ENCODE results near the gene FAM83G. TPM values are rescaled to one million over a fixed set of nuclear protein-coding genes. Genes with fewer than 3 reads are reported as not detected.

FAM83G gene
- total RNA-seq, 3 donors from 2014 or later, result 18.9 to 40.4 (median 29.1) TPM

DNA sequence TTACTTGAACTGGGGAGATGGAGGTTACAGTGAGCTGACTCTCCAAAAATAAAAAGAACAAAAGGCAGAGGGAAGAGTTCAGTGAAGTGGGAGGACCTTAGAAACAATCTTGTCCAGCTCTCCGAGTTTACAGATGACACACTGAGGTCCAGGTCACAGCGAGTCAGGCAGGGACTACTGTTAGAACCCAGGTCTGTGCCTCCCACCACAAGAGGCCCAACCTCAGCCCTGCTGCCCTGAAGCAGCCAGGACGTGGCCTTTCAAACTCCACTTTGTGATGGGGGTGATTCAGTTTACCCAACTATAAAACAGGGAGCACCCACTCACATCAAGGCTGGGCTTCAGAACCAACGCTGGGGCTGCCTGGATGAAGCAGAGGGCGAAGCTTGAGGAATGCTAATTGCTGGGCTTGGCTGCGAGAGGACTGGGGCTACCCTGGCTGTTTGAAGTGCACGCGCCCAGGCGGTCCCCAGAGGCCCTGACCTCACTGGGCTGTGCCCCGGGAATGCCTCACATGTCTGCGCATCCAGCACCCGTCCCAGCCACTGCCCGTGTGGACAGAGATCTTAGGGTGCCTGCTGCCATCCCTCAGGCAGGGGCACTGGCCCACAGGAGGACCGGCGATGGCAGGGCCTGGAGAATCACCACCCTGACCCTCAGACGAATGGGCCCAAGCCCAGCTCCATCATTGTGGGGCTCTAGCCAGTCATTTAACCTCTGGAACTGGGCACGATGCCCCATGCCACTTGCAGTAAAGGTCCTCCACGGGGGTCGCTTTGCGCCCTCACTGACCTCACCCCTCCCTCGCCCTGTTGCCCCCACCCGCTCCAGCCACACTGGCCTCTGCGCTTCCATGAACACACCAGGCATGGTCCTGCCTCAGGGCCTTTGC lies 41.2 kb downstream of the FAM83G start:
- TF ChIP-seq, protein P1, sequence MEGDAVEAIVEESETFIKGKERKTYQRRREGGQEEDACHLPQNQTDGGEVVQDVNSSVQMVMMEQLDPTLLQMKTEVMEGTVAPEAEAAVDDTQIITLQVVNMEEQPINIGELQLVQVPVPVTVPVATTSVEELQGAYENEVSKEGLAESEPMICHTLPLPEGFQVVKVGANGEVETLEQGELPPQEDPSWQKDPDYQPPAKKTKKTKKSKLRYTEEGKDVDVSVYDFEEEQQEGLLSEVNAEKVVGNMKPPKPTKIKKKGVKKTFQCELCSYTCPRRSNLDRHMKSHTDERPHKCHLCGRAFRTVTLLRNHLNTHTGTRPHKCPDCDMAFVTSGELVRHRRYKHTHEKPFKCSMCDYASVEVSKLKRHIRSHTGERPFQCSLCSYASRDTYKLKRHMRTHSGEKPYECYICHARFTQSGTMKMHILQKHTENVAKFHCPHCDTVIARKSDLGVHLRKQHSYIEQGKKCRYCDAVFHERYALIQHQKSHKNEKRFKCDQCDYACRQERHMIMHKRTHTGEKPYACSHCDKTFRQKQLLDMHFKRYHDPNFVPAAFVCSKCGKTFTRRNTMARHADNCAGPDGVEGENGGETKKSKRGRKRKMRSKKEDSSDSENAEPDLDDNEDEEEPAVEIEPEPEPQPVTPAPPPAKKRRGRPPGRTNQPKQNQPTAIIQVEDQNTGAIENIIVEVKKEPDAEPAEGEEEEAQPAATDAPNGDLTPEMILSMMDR (IDR thresholded peaks at IDR 0.05), result no peak
- peaks cover 12% of the 10 kb centered on the region for H3K4me1 ChIP-seq (ENCODE audit: low read depth)
- DNase-seq, result peak in 1 of 3 donors; percentile 24
- no peaks in the 10 kb centered on the region for H3K36me3 ChIP-seq (ENCODE audit: low read depth)
- no peak overlapping the region for H3K4me3 ChIP-seq
- ATAC-seq, result peak; percentile 25
- no peaks in the 10 kb centered on the region for H3K9me3 ChIP-seq
- intact Hi-C loops (cut with DNase I, micrococcal nuclease), result no loop called here

DNA sequence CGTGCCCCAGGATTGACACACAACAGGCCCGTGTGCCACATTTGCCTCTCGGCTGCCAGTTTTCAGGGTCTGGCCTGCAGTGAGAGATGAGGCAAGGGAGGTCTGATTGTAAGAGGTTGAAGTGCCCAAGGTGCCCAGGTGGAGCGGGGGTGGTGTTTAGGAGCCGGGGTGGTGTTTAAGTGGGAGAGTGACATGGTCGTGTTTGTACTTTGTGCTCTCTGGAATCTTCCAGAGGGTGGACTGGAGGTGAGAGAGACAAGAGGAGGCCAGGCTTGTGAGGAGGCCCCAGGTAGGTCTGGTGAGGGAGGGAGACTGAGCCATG lies 42.1 kb downstream of the FAM83G start:
- Histone ChIP-seq H3K4me1 (ENCODE audit: low read depth) (peaks cover 5% of the 10 kb centered on the region), H3K4me3 (no peak overlapping the region), H3K9me3 (no peaks in the 10 kb centered on the region), H3K36me3 (ENCODE audit: low read depth) (no peaks in the 10 kb centered on the region)
- no peak for DNase-seq
- no peak for ATAC-seq
- intact Hi-C loops (cut with DNase I, micrococcal nuclease), result no loop called here
- TF ChIP-seq, protein P1 (IDR thresholded peaks at IDR 0.05), result no peak

DNA sequence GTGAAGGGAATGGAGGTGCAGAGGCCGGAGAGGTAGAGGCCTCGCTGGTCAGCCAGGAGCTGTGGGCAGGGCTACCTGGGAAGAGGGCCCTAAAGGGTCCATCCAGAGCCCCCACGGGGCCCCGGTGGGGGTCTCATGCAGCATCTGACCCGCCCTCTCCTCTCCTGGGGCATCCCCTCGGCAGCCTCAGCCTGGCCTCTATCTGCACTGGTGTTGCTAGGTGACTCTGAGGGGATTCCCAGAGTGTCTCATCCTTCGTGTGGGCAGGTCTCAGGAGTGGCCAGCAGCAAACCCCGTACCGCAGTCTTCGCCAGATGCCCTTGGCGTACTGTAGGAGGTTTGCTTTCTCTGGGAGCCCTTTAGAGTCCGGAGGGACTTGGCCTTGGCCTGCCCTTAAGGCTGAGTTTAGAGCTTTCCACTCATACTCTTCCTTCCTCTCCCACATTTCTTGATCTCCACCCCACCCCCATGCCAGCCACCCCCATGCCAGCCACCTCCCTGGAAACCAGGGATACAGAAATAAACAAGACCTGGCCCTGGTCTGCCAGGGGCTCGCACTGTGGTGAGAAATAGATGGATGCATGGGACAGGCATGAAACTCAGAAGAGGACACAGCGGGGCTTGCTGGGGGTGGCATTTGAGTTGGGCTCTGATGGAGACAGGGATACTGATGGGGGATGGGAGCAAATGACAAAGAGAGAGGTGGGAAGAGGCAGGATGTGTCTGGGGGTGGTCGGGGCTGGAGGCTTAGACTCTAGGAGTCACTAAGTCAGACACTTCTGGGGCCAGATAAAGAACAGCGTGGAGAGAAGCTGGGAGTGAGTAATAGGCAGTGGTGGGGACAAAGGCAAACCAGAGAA lies 42.7 kb downstream of the FAM83G start:
- no peak for DNase-seq
- intact Hi-C loops (cut with DNase I, micrococcal nuclease), result no loop called here
- ATAC-seq, result no peak
- TF ChIP-seq, protein P1 (IDR thresholded peaks at IDR 0.05), result no peak
- Histone ChIP-seq H3K4me1 (ENCODE audit: low read depth) (peaks cover 5% of the 10 kb centered on the region), H3K4me3 (no peak overlapping the region), H3K36me3 (ENCODE audit: low read depth) (no peaks in the 10 kb centered on the region), H3K9me3 (no peaks in the 10 kb centered on the region)

DNA sequence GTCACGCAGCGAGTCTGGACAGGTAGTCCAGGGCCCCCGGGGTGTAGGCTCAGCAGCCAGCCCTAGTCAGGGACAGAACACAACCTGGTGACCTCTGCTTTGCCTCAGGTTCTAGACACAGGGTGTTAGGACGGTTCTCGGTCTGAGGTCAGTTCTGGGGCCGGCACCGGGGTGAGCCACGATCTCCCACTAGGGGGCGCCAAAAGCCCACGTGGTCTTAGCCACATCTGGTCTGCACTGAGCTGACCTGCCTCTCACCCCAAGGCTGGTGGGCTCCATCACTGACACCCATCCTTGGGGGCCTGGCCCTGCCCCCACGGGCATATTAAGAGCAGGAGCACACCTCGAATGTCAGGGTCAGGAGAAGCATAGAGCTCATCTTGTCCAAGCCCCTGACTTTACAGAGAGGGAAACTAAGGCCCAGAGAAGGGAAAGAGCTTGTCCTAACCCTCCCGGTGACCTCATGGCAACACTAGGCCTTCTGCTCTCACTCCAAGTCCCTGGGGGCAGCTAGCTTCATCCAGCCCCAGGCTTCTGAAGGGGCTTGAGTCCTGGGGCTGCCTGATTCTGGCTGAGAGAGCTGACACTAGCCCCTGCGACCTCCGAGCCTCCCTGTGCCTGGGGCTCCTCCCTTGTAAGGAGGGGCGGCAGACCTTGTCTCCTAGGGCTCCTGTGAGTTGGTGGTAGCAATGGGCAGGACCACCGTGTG lies 43.6 kb downstream of the FAM83G start:
- peaks cover 5% of the 10 kb centered on the region for H3K4me1 ChIP-seq (ENCODE audit: low read depth)
- ATAC-seq, result peak; percentile 89
- no peaks in the 10 kb centered on the region for H3K9me3 ChIP-seq
- intact Hi-C loops (cut with DNase I, micrococcal nuclease), result no loop called here
- TF ChIP-seq, protein P1 (IDR thresholded peaks at IDR 0.05), result peak; percentile 88
- H3K4me3 ChIP-seq, result no peak overlapping the region
- H3K36me3 ChIP-seq (ENCODE audit: low read depth), result no peaks in the 10 kb centered on the region
- DNase-seq, result peak; percentile 83 to 95 (median 93)

DNA sequence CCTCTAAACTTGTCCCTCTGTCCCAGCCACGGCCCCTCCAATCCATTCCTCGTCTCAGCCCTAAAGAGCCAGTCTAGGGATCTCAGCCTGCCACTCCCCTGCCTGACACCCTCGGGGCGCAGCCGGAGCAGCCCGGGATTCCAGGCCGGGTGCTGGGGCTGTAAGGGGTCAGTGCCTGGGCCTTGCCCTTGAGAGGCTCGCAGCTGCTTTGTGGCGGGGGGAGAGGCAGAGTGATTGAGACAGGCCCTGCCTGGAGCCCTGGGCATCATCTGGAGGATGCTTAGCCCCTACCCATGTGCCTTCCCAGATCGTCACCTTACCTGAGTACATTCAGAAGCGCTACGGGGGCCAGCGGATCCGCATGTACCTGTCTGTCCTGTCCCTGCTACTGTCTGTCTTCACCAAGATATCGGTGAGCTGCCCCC lies 44.3 kb downstream of the FAM83G start:
- TF ChIP-seq, protein P1 (IDR thresholded peaks at IDR 0.05), result no peak
- peaks cover 5% of the 10 kb centered on the region for H3K4me1 ChIP-seq (ENCODE audit: low read depth)
- DNase-seq, result peak in 1 of 3 donors; percentile 38
- H3K36me3 ChIP-seq (ENCODE audit: low read depth), result no peaks in the 10 kb centered on the region
- H3K9me3 ChIP-seq, result no peaks in the 10 kb centered on the region
- ATAC-seq, result no peak
- no peak overlapping the region for H3K4me3 ChIP-seq
- intact Hi-C loops (cut with DNase I, micrococcal nuclease), result no loop called here

All from mucosa of descending colon (tissue), 3 donors.